ENCODE measurements around the gene CCDC201. TPM values are rescaled to one million over a fixed set of nuclear protein-coding genes. Genes with fewer than 3 reads are reported as not detected.

The CCDC201 gene
- total RNA-seq, 1 experiment from 2014 or later: not detected

DNA sequence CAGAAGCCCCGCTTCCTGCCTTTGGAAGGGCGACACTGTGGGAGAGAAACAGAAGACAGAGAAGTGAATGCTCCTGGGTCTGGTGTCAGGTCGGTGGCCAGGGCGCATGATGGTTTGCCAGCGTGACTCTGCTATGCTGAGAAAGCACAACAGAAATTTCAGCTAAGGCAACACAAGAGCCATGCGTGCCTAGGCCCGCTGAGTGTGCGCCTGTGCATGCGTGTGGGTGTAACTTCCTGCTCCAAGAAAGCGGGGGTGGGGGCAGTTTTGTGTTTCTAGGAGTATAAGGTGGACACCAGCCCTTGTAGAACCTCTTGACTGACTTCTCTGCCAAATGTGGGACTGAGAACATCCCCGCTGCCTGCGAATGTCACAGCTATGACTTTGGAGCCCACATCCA, 42.0 kb upstream of the CCDC201 start:
- Histone ChIP-seq H3K23me2 (ENCODE audit: insufficient read length, low read depth, low read length, poor library complexity, severe bottlenecking) (peaks cover 1% of the 10 kb centered on the region), H2BK12ac (ENCODE audit: insufficient read length, low read depth, low read length) (no peak overlapping the region), H3K79me1 (ENCODE audit: insufficient read depth, low read depth, low read length, poor library complexity, severe bottlenecking) (no peaks in the 10 kb centered on the region), H3K9me3 (ENCODE audit: control insufficient read depth, low read depth, low read length) (no peaks in the 10 kb centered on the region), H3K4me2 (ENCODE audit: insufficient read depth, insufficient read length, low read length) (no peak overlapping the region), H3K27ac (ENCODE audit: insufficient read length, low read depth, low read length) (no peak overlapping the region), H3K4ac (ENCODE audit: low read depth, low read length) (no peak overlapping the region), H4K5ac (ENCODE audit: insufficient read length, low read depth, low read length) (no peak overlapping the region), H3K4me1 (ENCODE audit: insufficient read depth, low read length) (no peaks in the 10 kb centered on the region), H4K8ac (replicated peaks; ENCODE audit: insufficient read length, low read depth, low read length) (no peak overlapping the region), H3K27me3 (ENCODE audit: insufficient read depth, low read length) (peaks cover 20% of the 10 kb centered on the region; the same call in 1 of the 2 replicates), H2BK20ac (ENCODE audit: low read depth, low read length, poor library complexity, severe bottlenecking) (no peak overlapping the region), H3K14ac (ENCODE audit: insufficient read depth, low read length) (no peak overlapping the region), H3K18ac (ENCODE audit: insufficient read length, low read depth, low read length) (no peak overlapping the region), H4K91ac (ENCODE audit: insufficient read length, low read depth, low read length) (no peak overlapping the region), H4K20me1 (ENCODE audit: control insufficient read depth, insufficient read depth, insufficient read length) (no peaks in the 10 kb centered on the region), H3K23ac (ENCODE audit: insufficient read length, low read depth, low read length) (no peak overlapping the region), H3K56ac (ENCODE audit: insufficient read length, low read depth, low read length) (no peak overlapping the region), H2AK5ac (ENCODE audit: insufficient read length, low read length) (no peak overlapping the region), H3K9ac (ENCODE audit: extremely low read depth, insufficient read length, low read length) (no peak overlapping the region), H2AFZ (ENCODE audit: low read length) (no peak overlapping the region), H3K79me2 (ENCODE audit: insufficient read depth, low read length) (no peaks in the 10 kb centered on the region), H2BK15ac (ENCODE audit: low read depth, low read length) (no peak overlapping the region), H3T11ph (ENCODE audit: low read length) (no peak overlapping the region), H2BK5ac (ENCODE audit: insufficient read length, low read length) (no peak overlapping the region), H2BK120ac (ENCODE audit: low read depth, low read length, poor library complexity, severe bottlenecking) (no peak overlapping the region)
- Mint-ChIP-seq H3K4me1 (peaks cover 3 to 12% of the 10 kb centered on the region in 2 experiments), H3K36me3 (ENCODE audit: insufficient read depth in 1 of 3, low read depth in 3 of 3) (peaks cover 0 to 18% (median 2%) of the 10 kb centered on the region in 3 experiments; a peak in 2 of 7 replicates), H3K9me3 (no peaks in the 10 kb centered on the region; a peak in 1 of 5 replicates), H3K27me3 (ENCODE audit: low read depth) (peaks cover 49% of the 10 kb centered on the region), H3K4me3 (no peak overlapping the region), H3K27ac (peak overlapping the region in 1 of 3 experiments; percentile 72; a peak in 1 of 7 replicates)
- TF ChIP-seq, protein P1, sequence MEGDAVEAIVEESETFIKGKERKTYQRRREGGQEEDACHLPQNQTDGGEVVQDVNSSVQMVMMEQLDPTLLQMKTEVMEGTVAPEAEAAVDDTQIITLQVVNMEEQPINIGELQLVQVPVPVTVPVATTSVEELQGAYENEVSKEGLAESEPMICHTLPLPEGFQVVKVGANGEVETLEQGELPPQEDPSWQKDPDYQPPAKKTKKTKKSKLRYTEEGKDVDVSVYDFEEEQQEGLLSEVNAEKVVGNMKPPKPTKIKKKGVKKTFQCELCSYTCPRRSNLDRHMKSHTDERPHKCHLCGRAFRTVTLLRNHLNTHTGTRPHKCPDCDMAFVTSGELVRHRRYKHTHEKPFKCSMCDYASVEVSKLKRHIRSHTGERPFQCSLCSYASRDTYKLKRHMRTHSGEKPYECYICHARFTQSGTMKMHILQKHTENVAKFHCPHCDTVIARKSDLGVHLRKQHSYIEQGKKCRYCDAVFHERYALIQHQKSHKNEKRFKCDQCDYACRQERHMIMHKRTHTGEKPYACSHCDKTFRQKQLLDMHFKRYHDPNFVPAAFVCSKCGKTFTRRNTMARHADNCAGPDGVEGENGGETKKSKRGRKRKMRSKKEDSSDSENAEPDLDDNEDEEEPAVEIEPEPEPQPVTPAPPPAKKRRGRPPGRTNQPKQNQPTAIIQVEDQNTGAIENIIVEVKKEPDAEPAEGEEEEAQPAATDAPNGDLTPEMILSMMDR (conservative IDR thresholded peaks at IDR 0.05): no peak
- no CpG with 5 or more reads among the region's 12 CpGs for WGBS (ENCODE audit: extremely low coverage, insufficient read length, low lambda C conversion rate)
- DNase-seq: no peak

Measured in H9 (cell line).